Fibroblast of skin of abdomen (primary cell): ENCODE measurements around the gene PKN2.
"Not testable (repeated sequence)": the region's sequence is repeated elsewhere in the genome, so short reads cannot be mapped to it uniquely, and the experiment has no call there.

Experiments
- DNase-seq: peaks from one replicate; pipeline ENCODE4 v3.0.0-alpha.2; 2013

PKN2 gene

DNA sequence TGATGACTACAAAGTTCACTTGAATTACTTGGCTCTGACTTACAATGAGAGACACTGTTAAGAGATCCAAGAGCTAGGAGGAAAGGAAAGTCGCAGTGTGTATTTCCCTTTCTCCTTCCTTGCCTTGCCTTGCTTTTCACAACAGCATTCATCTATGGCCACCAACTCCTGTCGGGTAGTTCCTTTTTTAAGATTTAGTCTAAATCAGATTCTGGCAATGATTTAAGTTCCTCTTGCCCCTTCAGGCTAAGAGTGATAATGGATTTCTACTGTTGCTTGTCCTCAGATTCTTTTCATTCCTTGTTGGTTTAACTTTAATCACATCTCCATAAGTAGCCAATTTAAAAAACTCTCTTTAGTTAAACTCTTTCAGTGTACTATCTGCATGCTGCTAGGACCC is 115.4 kb downstream of the PKN2 start:
- no peak for DNase-seq

DNA sequence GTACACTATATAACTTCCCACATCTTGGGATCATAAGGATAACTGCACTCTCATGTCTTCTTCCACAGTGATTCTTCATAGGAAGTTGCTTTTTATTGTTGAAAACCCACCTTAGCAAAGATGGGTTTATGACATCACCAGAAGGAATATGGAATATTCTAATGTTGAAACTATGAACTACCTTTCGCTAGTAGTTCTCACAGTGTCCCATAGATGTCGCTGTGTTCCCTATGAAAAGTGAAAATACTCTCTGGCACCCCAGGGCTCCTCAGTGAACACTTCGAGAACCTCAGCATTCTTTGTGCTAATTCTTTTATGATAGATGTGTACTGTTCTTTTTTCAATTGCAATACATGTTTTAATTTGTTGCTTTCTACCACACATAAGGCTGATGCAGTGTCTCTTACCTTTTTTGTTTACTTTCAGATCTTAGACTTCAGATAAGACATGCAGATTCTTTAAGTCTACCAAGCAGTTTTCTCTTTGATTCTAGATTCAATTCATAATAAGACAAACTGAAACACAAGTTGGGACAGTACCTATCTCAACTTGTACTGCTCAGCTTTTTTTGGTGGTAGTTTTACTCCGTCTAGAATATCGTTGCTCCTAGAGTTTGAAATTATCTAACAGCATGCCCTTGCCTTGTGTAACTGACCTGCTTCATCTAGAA is 116.4 kb downstream of the PKN2 start:
- DNase-seq, result peak; percentile 5

DNA sequence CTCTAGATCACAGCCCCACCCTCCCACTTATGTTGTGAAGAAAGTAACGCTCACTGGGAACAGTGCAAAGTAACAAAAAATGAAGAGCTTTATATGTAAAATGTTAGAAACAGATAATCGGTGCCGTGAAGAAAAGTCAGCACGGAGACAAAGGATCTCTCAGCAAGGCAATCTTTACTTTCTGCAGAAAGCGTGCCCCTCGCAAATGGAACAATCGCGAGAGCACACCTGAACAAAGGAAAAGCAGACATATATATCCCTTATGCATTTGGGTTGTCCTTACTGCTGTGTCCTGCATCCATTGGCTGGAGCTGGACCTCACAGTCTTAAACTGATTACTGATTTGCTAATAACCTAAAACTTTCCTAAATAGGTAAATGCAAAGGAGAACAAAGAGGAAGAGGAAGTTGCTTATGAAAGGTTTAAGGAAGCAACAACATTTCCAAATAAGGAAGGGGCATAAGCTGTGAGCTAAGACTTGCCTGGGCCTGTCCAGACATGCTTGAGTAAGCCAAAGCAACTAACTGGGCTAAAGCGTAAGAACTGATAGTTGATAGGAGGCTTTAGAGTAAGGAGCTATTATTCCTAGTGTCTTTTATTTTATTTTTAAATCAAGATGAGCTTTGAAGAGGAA is 117.6 kb downstream of the PKN2 start:
- DNase-seq, result peak; percentile 36

DNA sequence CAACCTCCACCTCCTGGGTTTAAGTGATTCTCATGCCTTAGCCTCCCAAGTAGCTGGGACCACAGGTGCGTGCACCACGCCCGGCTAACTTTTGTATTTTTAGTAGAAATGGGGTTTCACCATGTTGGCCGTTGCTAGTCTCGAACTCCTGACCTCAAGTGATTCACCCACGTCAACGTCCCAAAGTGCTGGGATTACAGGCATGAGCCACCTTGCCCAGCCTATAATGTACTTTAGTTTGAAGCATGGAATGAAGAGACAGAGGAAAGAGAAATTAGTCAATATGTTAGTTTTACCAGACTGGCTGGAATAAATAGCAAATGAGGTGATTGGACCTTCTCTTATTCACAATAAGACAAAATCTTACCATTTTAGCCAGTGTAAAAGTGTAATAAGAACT is 118.3 kb downstream of the PKN2 start:
- DNase-seq, result no peak

DNA sequence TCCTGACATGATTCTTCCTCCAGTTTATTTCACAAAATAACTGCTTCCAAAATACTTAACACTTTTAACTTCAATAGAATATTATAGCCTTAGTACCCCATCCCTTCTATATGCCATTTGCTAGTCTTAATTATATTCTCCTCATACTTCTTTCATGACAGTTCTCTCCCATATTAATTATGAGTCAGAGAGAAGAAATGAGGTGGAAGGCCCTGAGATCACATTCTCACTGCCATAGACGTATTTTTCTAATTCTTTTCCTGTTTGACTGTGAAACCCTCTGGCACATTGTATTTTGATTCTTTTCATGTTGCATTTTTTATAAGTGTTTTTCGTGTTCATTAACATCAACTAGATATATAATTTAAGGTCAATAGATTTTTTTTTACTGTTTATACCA is 118.9 kb downstream of the PKN2 start:
- peak; percentile 74 for DNase-seq

DNA sequence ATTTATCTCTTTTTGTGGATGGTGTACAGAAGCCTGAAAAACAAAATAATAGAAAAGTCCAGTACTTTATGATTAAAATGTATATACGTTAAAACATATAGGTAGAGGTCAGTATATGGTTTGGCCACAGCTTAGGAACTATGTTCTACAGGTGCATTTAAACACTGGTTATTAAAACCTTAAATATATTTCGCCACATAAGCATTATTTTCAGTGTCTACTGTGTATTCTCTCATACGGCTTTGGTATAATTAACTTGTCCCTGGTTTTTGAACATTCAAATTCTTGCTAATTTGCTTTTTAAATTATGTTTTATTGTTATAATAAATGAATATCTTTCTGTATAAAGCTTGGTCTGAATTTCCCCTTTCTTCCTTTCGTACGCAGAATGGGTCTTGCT is 119.4 kb downstream of the PKN2 start:
- DNase-seq, result no peak

DNA sequence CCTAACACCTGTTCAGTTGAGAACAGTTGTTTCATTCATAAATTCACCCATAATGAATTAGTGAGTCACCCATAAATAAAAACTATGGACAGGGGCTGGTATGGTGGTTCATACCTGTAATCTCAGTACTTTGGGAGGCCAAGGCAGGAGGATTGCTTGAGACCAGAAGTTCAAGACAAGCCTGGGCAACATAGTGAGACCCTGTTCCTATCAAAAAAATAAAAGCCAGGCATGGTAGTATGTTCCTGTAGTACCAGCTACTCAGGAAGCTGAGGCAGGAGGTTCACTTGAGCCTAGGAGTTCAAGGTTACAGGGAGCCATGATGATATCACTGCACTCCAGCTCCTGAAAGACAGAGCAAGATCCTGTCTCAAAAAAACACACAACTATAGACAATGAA is 128.3 kb downstream of the PKN2 start:
- DNase-seq, result no peak

DNA sequence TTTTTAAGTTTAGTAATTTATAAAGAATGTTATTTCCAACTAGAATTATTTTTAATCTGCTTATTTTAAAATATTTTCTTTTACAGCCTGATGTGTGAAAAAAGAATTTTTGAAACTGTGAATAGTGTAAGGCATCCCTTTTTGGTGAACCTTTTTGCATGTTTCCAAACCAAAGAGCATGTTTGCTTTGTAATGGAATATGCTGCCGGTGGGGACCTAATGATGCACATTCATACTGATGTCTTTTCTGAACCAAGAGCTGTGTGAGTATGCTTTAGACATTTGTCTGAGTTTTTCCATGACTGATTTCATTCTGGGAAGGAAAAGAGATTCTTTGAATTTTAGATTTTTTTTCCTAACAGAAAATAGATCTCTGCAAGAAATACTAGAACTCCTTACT is 129.4 kb downstream of the PKN2 start:
- no peak for DNase-seq

DNA sequence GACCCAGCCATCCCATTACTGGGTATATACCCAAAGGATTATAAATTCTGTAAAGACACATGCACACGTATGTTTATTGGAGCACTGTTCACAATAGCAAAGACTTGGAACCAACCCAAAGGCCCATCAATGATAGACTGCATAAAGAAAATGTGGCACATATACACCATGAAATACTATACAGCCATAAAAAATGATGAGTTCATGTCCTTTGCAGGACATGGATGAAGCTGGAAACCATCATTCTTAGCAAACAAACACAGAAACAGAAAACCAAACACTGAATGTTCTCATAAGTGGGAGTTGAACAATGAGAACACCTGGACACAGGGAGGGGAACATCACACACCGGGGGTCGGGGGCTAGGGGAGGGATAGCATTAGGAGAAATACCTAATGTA is 135.6 kb downstream of the PKN2 start:
- not testable (repeated sequence) for DNase-seq

DNA sequence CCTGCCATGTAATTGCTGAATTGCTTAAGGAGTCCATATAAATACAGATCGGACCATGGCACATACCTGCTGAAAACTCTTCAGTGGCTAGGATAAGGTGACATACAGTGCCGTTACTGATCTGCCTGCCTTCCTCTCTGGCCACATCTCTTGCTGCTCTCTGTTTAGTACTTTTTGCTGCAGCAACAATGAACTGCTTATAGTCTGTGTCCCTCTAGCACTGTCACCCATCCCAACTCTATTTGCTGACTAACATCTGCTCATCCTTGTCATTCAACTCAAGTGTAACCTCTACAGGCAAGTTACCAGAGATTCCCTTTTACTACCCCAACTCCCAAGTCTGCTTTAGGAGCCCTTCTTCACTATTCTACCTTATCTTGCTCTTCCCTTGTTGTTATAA is 141.6 kb downstream of the PKN2 start:
- no peak for DNase-seq

DNA sequence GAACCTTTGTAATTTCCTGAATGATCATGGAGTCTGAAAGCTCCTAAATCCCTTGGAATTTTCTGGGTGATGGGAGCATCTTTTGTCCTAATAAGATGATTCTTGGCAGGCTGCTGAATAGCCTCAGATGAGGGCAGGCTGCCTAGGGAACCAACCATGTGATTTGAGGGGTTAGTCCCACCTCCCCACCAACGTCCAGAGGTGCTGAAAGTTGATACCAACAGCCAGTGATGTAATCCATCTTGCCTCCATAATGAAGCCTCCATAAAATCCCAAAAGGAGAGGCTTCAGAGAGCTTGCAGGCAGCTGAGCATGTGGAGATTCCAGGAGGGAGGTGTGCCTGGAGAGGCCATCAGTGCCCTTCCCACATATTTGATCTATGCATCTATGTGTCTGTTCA is 163.6 kb downstream of the PKN2 start:
- no peak for DNase-seq

DNA sequence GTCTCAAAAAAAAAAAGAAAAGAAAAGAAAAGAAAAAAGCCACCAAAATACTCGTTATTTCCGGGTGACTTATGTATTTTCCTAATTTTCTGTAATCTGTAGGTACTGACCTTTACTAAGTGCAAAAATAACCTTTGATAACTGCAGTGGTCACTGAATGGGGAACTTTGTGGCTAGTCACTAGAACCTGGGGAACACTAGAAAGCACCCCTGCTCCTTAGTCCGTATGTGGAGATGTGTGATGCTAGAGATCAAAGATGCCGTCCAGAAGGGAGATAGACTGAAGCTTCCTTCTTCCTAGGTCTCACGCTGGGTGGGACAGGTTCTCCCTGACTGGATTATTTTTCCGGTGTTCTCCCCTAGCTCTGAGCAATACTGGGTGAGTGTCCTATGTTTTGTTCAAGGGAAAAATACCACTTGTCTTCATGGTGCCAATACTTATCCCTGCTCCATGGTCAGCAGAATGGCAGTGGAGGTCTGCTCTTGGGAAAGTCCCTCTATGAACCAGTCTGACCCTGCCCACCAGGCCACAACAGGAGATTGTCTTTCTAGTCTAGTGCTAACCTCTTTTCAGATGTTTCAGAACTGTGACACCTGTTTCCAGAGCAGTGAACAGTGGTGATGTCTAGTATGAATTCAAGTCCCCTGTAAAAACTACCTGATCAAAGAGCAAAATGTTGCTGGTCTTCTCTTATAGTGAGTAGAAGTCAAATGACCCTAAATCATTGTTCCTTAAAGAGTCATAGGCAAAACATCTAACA is 167.4 kb downstream of the PKN2 start:
- DNase-seq, result no peak

DNA sequence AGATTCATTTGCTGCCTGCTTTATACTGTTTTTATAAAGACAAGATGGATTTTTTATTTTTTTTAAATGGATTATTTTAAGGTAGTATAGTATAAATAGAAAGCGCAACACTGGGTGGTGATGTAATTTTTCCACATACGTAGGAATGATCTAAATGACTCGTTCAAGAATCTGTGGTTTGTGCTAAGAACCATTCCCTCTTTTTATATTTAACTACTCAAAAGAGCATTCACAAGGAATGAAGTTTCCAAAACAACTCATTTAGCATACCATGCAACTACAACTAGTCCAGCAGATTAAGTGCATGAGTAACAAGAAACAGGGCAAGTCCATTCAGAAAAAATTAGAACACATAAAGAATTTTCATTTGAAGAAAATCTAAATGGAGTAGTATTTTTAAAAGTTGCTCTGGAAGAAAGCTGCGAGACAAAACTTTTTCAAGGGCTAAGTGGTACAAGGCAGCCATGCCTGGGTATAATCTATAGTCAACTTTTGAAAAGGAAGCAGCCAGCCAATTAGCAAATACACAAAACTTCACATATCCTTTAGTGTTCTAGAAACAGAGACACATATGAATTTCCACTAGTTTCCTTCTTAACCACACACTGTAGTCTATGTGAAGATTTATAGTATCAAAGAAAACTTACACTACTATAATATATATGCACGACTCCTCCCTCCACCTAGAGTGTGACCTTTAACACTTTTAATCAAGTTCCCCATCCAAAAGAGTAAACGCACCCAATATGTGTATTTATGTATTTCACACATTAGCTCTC is 183.9 kb downstream of the PKN2 start:
- peak; percentile 79 for DNase-seq

DNA sequence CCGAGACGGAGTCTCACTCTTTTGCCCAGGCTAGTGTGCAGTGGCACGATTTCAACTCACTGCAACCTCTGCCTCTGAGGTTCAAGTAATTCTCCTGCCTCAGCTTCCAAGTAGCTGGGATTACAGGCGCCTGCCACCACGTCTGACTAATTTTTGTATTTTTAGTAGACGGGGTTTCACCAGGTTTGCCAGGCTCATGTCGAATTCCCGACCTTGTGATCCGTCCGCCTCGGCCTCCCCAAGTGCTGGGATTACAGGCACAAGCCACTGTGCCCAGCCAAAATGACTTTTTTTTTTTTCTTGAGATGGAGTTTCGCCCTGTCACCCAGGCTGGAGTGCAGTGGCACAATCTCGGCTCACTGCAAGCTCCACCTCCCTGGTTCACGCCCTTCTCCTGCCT is 185.6 kb downstream of the PKN2 start:
- DNase-seq, result not testable (repeated sequence)

DNA sequence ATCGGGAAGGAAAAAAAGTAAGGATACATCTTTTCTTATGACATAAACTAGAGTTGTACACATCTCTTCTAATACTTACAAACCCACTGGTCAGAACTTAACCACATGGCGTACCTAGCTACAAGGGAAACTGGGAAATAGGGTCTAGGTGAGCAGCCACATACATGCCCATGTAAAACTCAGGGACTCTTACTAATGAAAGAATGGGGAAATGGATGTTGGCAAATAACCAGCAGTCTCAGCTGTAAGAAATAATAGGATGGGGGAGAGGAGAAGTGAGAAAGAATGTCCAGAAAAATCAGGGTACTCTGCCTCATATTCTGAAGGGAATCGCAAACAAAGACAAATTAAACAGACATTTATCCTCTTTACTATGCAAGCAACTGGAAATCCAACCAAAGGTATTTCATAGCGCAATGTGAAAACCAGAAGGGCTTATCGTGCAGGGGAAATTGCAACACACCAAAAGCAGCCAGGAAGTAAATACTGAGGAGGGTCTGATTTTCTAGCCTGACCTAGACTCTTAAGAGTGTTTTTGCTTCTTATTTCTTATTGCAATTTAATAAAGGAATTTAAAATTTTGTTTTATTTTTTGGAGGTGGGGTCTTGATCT is 189.8 kb downstream of the PKN2 start:
- peak; percentile 27 for DNase-seq

DNA sequence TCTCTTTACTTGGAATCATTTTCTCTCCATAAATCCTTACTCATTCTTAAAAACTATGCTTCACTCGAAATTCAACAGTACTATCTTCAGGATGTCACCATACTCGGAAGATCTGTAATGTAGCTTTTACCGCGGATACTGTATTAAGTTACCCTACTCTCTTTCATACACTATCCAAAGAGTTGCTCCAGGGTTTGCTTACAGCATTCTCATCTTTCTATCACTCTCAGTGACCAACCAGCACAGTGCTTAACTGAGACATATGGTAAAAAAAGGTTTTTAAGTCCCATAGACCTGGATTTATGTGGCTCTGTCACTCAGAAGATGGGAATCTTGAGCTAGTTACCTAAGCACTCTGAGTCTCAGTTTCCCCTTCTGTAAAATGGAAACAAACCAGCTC is 191.5 kb downstream of the PKN2 start:
- DNase-seq, result no peak

DNA sequence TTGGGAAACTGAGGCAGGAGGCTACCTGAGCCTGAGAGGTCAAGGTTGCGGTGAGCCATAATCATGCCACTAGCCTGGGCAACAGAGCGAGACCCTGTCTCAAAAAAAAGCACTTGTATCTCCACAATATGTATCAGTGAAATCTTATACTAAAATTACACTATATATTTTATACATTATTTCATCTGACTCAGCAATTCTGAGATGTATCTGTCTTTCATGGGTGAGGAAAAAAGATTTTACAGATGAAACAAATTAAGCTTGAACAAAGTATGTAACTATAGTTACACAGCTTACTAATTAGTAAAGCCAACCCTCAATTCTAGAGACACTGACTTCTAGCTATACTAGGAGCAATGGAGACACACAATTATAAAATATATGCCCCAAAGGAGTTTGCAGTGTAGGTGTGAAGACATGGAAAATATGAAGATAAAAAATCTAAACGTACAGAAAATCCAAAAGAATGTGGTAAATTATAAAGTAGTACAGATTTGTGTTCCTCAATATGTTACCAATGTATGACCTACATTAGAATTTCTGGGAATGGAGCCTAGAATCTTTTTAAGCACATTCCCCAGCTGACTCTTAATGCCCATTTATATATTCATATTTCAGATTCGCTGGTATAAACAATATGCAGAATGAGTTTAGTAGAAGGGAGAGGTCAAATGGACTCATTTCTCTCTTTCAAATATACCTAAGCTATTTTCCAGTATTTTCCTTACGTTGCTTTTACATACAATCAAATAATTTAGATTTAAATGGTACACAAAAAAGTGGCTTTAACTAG is 192.7 kb downstream of the PKN2 start:
- peak; percentile 21 for DNase-seq

DNA sequence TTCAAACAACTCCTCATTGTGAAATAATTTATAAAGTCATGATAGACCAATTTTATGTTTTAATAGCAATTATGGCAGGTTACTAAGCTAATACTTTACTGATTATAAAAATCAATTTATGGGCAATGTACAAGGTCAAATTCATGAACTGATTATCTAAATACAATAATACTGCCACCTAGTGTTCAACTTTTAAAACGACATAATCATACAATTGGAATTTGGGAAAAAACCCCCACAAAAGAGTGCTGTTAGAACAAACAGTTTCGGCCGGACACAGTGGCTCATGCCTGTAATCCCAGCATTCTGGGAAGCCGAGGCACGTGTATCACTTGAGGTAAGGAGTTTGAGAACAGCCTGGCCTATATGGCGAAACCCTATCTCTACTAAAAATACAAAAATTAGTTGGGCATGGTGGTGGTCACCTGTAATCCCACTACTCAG is 193.3 kb downstream of the PKN2 start:
- peak; percentile 31 for DNase-seq

DNA sequence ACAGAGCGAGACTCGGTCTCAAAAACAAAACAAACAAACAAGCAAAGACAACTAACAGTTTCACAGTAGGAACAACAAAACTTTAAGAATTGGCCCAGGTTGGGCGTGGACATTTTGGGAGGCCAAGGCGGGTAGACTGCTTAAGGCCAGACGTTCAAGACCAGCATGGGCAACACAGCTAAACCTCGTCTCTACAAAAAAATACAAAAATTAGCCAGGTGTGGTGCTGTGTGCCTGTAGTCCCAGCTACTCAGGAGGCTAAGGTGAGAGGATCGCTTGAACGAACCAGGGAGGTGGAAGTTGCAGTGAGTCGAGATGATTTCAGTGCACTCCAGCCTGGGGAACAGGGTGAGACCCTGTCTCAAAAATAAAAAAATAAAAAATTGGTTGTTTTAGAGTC is 193.8 kb downstream of the PKN2 start:
- DNase-seq, result no peak

DNA sequence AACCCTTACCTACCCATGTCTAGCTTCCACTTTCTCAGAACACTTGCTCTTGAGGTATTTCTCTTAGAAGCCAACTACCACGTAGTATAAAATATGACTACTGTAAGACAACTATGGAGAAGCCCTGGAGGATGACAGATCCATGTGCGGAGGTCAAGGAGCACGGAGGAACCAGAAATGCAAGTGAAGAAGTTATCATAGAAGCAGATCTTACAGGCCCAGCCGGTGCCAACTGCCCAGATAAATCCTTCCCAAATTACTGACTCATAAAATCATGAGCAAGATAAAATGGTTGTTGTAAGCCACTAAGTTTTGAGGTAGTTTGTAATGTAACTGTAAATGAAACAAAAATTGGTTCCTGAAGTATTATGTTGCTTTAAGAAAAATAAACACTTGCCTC is 194.7 kb downstream of the PKN2 start:
- no peak for DNase-seq

DNA sequence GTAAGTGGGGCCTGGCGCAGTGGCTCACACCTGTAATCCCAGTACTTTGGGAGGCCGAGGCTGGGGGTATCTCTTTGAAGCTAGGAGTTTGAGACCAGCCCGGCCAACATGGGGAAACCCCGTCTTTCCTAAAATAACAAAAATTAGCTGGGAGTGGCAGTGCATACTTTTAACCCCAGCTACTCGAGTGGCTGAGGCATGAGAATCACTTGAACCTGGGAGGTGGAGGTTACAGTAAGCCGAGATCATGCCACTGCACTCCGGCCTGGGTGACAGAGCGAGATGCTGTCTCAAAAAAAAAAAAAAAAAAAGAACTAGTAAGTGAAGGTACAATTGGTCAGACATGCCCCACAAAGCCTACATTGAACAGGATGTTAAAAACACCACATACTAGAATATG is 196.6 kb downstream of the PKN2 start:
- not testable (repeated sequence) for DNase-seq

DNA sequence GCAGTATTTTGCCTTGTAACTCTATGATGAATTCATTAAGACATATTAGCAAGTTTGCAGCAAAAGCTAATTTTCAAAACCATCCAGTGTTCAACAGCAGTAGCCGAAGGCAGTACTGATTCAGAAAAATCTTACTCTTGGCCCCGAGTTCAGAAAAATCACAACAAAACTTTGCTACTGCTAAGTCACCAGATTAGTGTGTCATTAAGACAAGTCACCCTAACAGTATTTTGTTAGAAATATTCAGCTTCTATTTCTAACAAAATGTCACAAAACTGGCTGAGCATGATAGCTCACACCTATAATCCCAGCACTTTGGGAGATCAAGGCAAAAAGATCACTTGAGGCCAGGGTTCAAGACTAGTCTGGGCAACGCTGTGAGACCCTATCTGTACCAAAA is 199.1 kb downstream of the PKN2 start:
- no peak for DNase-seq
